ENCODE data around the gene ARHGAP22.

Gene ARHGAP22

GRCh38 chr10:48474765-48475365, 130.0 kb downstream of the ARHGAP22 start:
- no peak for DNase-seq

GRCh38 chr10:48473704-48474103, 131.2 kb downstream of the ARHGAP22 start:
- no peak for DNase-seq

- no peak for DNase-seq
These were observed 132.3 kb downstream of the ARHGAP22 start for GRCh38 chr10:48472501-48473069.

GRCh38 chr10:48470893-48471805, 133.7 kb downstream of the ARHGAP22 start:
- no peak for DNase-seq

DNA sequence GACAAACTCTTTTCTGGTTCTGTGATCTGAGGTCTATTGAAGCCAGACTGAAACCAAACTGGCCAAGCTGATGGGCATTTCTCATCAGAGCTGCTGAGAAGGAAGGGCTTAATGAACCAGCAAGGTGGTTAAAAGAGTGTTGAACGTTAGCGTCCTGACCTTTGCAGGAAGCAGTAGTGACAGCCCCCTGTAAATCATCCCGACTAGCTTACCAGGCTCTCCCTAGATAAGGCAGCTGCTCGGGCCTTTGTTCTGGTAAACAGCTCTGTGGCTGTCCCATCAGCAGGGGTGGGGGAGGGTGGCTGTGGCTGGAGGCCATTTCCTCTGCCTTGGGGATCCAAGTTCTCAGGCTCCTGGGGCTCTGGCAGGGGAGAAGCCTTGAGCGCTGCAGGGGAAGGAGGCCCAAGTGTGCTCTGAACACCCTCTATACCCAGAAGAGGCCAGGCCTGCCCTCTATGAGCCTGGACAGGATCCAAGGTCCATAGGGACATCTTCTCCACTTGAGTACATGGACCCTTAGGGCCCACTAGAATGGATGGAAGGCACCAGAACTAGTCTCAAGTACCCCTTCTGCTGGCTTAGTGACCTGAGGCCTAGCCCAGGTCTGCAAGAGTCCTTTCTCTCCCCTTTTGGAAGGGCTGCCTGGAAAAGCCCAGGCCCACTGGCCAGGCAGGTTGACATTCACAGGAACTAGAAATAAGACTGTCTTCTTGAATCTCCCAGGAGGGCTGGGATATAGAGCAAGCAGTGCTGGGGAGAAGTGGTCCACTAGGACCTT, 134.6 kb downstream of the ARHGAP22 start:
- DNase-seq = no peak

- DNase-seq = no peak
These were observed 135.3 kb downstream of the ARHGAP22 start for GRCh38 chr10:48469516-48470020.

DNA sequence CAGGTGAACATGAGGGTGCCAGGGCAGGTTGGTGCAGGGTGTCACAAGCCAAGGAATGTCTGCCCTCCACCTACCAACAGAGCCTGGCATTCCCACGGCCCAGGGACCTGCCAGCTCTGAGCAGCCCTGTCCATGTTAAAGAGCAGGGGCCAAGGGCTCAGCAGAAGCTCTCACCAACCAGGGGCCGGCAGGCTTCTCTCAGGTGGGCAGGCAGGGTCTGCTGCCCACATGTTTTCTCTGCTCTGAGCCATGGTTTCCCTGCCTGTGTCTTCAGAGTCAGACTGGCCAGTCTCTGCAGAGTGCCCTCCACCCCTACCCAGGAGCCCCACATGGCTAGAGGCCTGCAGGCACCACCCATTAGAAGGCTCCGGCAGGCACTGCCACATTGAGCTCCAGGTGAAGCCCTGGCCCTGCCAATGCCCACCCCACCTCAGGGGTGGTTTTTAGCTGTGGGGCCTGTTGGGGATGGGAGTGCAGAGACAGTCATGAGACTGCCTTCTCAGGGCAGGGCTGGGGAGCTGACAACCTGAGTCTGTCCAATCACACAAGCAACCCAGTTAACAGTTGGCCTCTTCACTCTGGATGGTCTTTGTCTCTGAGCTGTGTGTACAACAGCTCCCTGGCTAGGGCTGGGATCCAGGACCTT, 135.9 kb downstream of the ARHGAP22 start:
- DNase-seq = no peak

DNA sequence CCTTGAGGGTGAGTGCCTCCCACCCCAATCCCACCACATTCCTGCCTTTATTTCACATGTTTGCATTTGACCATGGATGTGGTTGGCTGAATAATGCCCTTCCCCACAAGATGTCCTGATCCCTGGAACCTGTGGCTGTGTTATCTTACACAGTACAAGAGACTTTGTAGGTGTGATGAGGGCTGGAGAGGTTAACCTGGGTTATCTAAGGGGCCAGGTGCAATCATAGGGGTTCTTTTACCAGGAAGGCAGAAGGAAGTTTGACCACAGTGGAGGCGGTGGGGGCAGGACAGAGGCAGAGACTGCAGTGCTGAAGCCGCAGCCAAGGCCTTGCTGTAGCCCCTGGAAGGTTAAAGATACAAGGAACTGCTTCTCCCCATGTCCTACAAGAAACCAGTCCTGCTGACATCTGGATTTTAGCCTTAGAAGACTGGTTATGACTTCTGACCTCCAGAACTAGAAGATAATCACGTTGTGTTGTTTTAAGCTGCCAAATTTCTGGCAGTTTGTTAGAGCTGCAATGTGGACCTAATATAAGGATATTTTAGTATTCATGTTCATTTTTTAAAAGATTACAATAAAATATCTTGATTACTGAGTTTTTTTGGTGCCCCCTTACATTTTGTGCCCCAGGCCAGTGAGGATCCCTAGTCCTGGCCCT, 136.6 kb downstream of the ARHGAP22 start:
- DNase-seq = no peak

- DNase-seq = no peak
These were observed 137.2 kb downstream of the ARHGAP22 start for GRCh38 chr10:48467669-48468068.

DNA sequence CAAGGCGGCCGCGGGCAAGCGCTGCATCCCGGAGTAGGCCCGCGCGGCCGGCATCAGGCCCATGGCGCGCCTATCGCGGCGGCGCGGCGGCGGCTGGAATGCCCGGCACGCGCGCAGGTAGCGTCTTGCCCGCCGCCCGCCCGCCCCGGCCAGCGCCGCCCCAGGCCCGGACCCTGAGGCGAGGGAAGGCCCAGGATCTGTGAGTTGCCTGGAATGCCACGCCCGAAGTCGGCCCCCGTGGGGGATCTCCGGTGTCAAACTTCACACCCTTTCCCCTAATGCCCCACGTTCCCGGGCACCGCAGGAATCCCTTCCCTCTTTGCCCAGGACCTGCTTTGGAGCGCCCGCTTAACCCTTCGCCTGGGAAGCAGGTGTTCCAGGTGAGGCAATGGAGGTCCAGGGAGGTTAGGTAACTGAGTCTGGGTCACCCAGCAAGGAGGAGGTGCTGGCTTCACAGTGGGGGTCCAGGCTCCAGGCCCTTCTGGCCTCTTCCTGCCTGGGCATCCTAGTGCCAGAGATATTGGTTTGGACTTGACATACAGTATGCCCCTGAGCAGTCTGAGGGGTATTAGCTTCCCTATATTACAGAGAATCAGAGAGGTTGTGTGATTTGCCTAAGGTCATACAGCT, 138.1 kb downstream of the ARHGAP22 start:
- no peak for DNase-seq

DNA sequence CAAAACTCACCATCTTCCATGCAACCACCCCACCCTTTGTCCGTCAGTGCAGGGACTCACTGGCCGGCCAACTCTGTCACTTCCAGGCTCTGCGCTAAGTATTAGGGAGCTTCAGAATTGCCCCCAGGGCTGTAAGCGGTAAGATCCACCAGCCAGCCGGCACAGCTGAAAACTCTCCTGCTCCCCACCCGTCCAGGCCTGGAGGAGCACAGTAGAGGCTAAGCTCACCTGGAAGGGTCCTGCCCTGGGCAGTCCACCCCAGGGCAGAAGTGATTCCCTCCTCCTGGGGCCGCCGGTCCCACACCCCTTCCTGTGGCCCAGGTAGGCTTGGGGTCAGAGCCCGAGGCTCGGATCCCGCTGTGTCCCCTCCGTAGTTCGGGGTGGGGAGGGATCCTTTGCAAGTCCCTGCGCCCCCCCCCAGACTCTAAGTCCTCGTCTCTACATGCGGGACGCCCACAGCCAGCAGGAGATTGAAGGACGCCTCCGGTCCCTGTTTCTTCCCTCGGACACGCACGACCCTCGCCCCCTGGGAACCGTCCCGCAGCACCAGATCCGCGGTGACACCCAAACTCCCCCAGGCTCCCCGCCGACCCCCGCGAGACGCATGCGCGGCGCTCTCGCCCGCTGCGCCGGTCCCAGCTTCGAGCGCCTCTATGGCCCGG, 138.9 kb downstream of the ARHGAP22 start:
- no peak for DNase-seq

DNA sequence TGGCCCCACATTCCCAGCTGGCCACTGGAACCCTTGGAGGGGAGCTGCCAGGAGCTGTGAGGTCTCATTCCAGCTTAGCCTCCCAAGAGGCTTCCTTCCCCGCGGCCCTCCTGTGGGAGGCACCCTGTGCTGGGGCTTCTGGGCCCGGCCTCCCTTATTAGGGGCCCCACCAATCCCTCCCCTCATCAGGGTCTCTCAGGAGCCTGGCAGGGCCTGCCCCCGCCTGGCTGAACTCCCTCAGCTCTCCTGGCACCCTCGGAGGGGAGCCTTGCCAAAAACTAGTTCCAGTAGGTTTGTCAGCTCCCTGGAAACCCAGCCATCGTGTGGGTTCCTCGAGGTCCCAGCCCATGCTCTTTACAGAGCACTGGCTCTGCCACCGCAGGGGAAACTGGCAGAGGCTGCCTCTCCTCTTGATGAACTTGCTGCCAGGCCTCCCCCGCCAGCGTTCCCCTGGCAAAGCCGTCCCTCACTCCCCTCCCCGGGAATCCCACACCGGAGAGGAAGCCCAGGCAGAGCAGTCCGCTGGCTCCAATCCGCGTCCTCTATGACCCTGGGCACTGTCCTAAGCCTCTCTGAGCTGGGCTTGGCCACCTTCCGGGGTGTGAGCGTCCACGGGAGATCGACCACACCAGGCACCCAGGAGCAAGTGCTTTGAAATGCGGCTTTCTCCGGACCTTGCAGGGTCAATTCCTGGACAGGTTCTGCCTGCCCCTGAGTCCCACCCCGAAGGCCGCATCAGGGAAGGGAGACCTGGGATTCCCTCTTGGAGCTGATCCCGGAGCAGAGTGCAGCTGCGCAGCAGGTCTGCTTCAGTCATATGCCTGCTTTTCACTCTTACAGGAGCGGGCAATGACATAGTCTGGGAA, 139.8 kb downstream of the ARHGAP22 start:
- no peak for DNase-seq

- DNase-seq = no peak
These were observed 140.6 kb downstream of the ARHGAP22 start for GRCh38 chr10:48464121-48464870.

GRCh38 chr10:48463318-48464003, 141.4 kb downstream of the ARHGAP22 start:
- no peak for DNase-seq

DNA sequence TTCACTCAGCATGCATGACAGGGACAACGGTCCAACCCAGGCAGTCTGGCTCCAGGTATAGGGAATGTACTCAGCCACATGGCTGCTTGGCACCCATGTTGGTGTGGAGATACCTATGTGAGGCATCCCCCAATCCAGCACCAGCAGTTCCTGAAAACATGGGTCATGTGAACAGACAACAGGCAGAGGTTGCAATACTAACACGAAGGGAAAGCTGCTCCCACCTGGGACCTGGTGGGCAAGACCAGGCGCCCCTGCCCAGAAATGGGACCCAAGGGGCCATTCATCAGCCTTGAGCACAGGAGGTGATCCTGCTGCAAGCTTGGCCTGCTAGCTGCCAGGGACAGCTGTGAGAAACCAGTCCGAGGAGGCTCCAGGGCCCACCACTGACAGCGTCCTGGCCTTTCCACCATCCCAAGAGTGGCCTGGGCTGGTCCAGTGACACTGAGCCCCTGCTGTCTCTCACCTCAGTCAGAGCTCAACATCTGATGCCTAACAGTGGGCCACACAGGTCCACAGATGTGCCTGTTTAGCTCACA, 142.3 kb downstream of the ARHGAP22 start:
- no peak for DNase-seq

DNA sequence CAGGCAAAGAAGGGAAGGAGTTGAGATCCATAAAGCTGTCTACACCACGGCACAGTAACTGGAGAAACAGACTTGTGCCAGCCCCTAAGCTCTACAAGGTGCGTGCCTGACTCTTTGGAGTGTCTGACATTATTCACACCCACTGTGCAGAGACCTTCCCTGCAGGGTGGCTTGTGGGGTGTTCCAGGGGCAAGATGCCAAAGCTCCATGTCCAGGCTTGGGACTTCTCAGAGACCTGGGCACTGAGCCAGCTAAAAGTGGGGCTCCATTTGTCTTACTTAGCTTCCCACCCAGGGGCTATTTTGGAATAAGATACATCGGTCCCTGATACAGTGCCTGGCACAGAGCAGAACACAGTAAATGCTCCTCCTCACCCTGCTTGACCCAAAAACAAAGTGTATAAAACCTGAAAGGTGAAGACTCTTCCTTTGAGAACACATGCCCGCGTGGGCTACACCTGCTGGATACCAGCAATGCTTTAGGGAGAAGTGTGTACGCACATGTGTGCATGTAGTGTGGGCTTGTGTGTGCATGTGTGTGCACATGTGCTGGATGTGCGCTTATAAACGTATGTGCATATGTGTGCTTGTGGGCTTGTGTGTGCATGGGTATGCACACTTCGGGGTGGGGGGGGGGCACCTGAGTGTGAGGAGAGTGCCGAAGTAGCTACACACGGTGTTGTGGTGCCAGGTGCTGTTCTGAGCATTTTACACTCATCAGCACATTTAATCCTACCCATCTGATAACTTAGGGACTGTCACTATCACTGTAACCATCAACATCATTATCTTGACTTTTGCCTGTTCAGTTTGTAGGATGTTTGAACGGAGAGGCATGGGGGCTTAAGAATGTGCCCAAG, 143.0 kb downstream of the ARHGAP22 start:
- DNase-seq = no peak

DNA sequence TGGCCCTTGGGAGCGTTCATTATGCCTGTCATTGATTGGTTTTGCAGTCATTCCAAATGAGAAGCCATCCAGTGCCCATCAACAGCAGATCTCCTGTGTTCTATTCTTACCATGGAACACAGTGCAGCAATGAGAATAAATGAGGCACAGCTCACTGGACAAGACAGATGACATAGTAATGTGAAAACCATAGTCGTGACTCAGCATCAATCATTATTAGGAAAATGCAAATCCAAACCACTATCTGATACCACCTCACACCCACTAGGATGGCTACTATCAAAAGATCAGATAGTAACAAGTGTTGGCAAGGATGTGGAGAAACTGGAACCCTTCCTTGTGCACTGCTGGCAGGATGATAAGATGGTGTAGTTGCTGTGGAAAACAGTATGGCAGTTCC, 144.7 kb downstream of the ARHGAP22 start:
- DNase-seq = no peak
